ENCODE data around the gene UPF2.

DNA sequence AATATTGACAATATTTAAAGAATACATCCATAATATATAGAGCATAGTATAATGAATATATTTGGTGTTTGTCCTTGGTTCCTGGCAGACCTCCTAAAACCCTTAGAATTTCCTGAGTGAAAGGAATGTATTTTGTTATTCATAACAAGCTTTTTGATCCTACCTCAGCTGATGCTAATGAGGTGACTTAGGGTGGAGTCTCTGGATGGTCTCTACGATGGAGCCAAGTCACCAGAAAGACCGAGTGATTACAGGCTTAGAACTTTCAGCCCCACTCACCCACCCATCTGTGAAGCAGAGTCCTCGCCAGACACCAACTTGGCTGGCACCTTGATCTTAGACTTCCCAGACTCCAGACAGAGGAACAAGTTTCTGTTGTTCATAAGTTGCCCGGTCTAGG, 35.9 kb downstream of the UPF2 start:
- TF ChIP-seq CTCF (optimal IDR thresholded peaks at IDR 0.05 in 1 of 3, IDR thresholded peaks at IDR 0.05 in 1 of 3, conservative IDR thresholded peaks at IDR 0.05 in 1 of 3; ENCODE audit: extremely low read depth in 1 of 3, insufficient read depth in 2 of 3, low read length in 3 of 3) (no peak), EZH2 (IDR thresholded peaks at IDR 0.05; ENCODE audit: low read length) (no peak)
